GM12878 (cell line): ENCODE data around the gene C1QTNF8.

Experiments used
- BRCA1 ChIP-seq: IDR thresholded peaks from 2 replicates; pipeline ENCODE4 v1.6.1; 2011; ENCODE audit warnings: low read depth, low read length, improper control_type of control experiment
- CBFB ChIP-seq: IDR thresholded peaks from 2 replicates; pipeline ENCODE4 v1.6.1; 2016; ENCODE audit warnings: antibody characterized with exemption, low read depth
- CREM ChIP-seq: IDR thresholded peaks from 2 replicates; pipeline ENCODE4 v1.6.1; 2014; ENCODE audit warnings: antibody characterized with exemption, low read depth
- CTCF ChIP-seq, 3 experiments: IDR thresholded peaks in 2 of 3; conservative IDR thresholded peaks in 1 of 3; 2 replicates each; pipeline ENCODE4 v1.5.1; 2011; ENCODE audit warnings: low read depth in 3 of 3, low read length in 3 of 3, mild to moderate bottlenecking in 3 of 3, control low read depth in 2 of 3, moderate library complexity in 2 of 3, inconsistent platforms in 1 of 3, mixed read lengths in 1 of 3; ENCODE audit not compliant: control insufficient read depth in 2 of 3, insufficient read depth in 1 of 3; ENCODE audit errors: extremely low read depth in 1 of 3
- E2F4 ChIP-seq: IDR thresholded peaks from 2 replicates; pipeline ENCODE4 v1.6.1; 2012; ENCODE audit warnings: low read depth, low read length, improper control_type of control experiment
- EGR1 ChIP-seq, 2 experiments: IDR thresholded peaks; 1 replicate in 1 of 2; 2 replicates in 1 of 2; pipeline ENCODE4 v1.6.1; 2011 to 2012; ENCODE audit warnings: low read depth in 2 of 2, low read length in 2 of 2, borderline replicate concordance in 1 of 2, mild to moderate bottlenecking in 1 of 2, moderate library complexity in 1 of 2
- FOXM1 ChIP-seq: IDR thresholded peaks from 2 replicates; pipeline ENCODE4 v1.6.1; 2012; ENCODE audit warnings: low read depth, mild to moderate bottlenecking, inconsistent platforms, low read length, moderate library complexity
- MAX ChIP-seq: IDR thresholded peaks from 2 replicates; pipeline ENCODE4 v1.6.1; 2012; ENCODE audit warnings: low read depth, low read length, improper control_type of control experiment
- NBN ChIP-seq: fragments of 450-650 bp; IDR thresholded peaks from 2 replicates; pipeline ENCODE4 v1.6.1; 2016
- POLR2AphosphoS5 ChIP-seq: IDR thresholded peaks from 2 replicates; pipeline ENCODE4 v1.6.1; 2011; ENCODE audit warnings: mild to moderate bottlenecking, low read length, inconsistent platforms
- RAD21 ChIP-seq: IDR thresholded peaks from 2 replicates; pipeline ENCODE4 v1.6.1; 2011; ENCODE audit warnings: mild to moderate bottlenecking, low read depth, low read length, moderate library complexity; ENCODE audit not compliant: insufficient read depth
- RAD51 ChIP-seq: fragments of 450-650 bp; IDR thresholded peaks from 2 replicates; pipeline ENCODE4 v1.6.1; 2016; ENCODE audit warnings: moderate library complexity, mild to moderate bottlenecking, inconsistent platforms
- SMC3 ChIP-seq: IDR thresholded peaks from 2 replicates; pipeline ENCODE4 v1.6.1; 2011; ENCODE audit warnings: low read length, improper control_type of control experiment, borderline replicate concordance
- SPI1 ChIP-seq: IDR thresholded peaks from 2 replicates; pipeline ENCODE4 v1.6.1; 2011; ENCODE audit warnings: low read depth, mild to moderate bottlenecking, low read length, moderate library complexity, borderline replicate concordance; ENCODE audit not compliant: insufficient read depth

- no peak for TF ChIP-seq CTCF (IDR thresholded peaks at IDR 0.05 in 2 of 3, conservative IDR thresholded peaks at IDR 0.05 in 1 of 3; ENCODE audit: control insufficient read depth in 2 of 3, extremely low read depth in 1 of 3, insufficient read depth in 1 of 3, low read depth in 3 of 3, low read length in 3 of 3)
- no peak for TF ChIP-seq MAX
- TF ChIP-seq SPI1, result no peak
- TF ChIP-seq E2F4, result no peak
- no peak for TF ChIP-seq CREM
- no peak for TF ChIP-seq NBN
- TF ChIP-seq RAD51, result no peak
- TF ChIP-seq POLR2AphosphoS5, result no peak
- no peak for TF ChIP-seq EGR1 (IDR thresholded peaks at IDR 0.05; ENCODE audit: borderline replicate concordance in 1 of 2, low read depth in 2 of 2, low read length in 2 of 2)
- TF ChIP-seq FOXM1, result no peak
- no peak for TF ChIP-seq BRCA1
- no peak for TF ChIP-seq RAD21
- no peak for TF ChIP-seq SMC3
- no peak for TF ChIP-seq CBFB
These were observed 41.6 kb upstream of the C1QTNF8 start for GRCh38 chr16:1137604-1138003.
